MG63 (cell line): ENCODE results near the gene DSC2. TPM values are rescaled to one million over a fixed set of nuclear protein-coding genes. Genes with fewer than 3 reads are reported as not detected.

ENCODE experiments used
- DNase-seq: peaks from one replicate; pipeline ENCODE4 v3.0.0-alpha.2; 2020
- H3K27me3 ChIP-seq: fragments of 250-450 bp; sonication (Bioruptor Pico); 2 replicates; pipeline ENCODE4 v1.5.1; 2020; ENCODE audit warnings: mild to moderate bottlenecking, moderate library complexity
- H3K36me3 ChIP-seq: fragments of 250-450 bp; sonication (Bioruptor Pico); 2 replicates; pipeline ENCODE4 v1.5.1; 2020; ENCODE audit warnings: mild to moderate bottlenecking, moderate library complexity
- H3K4me3 ChIP-seq: fragments of 250-450 bp; sonication (Bioruptor Pico); 2 replicates; pipeline ENCODE4 v1.5.1; 2020; ENCODE audit warnings: mild to moderate bottlenecking, moderate library complexity
- H3K9me3 ChIP-seq: fragments of 250-450 bp; sonication (Bioruptor Pico); 2 replicates; pipeline ENCODE4 v1.5.1; 2020; ENCODE audit warnings: mild to moderate bottlenecking, moderate library complexity
- total RNA-seq: library from RNA; depleted of rRNA; stranded (reverse); fragments of >200 nt; shearing (Covaris generic); gene quantifications from 2 replicates; pipeline ENCODE4 v1.2.3, GENCODE V29; 2014; ENCODE audit warnings: low replicate concordance

DSC2 gene
- total RNA-seq, 1 experiment from 2014 or later: not detected

- Histone ChIP-seq H3K36me3 (no peaks in the 10 kb centered on the region), H3K9me3 (no peaks in the 10 kb centered on the region), H3K27me3 (0 out of 2 replicates have a peak, but pooled peaks cover 2% of the 10 kb centered on the region), H3K4me3 (no peak overlapping the region)
- DNase-seq: no peak
Measured at GRCh38 chr18:31061945-31062344, 40.3 kb downstream of the DSC2 start.

GRCh38 chr18:31058897-31059296 lies 43.3 kb downstream of the DSC2 start:
- Histone ChIP-seq H3K9me3 (no peaks in the 10 kb centered on the region), H3K27me3 (no peaks in the 10 kb centered on the region), H3K4me3 (no peak overlapping the region), H3K36me3 (no peaks in the 10 kb centered on the region)
- no peak for DNase-seq

GRCh38 chr18:31057917-31058316 lies 44.3 kb downstream of the DSC2 start:
- H3K36me3 ChIP-seq: no peaks in the 10 kb centered on the region
- no peak for DNase-seq
- no peaks in the 10 kb centered on the region for H3K27me3 ChIP-seq
- no peaks in the 10 kb centered on the region for H3K9me3 ChIP-seq
- no peak overlapping the region for H3K4me3 ChIP-seq

GRCh38 chr18:31057051-31057450 lies 45.2 kb downstream of the DSC2 start:
- no peak for DNase-seq
- no peaks in the 10 kb centered on the region for H3K36me3 ChIP-seq
- H3K27me3 ChIP-seq: no peaks in the 10 kb centered on the region
- no peaks in the 10 kb centered on the region for H3K9me3 ChIP-seq
- H3K4me3 ChIP-seq: no peak overlapping the region

GRCh38 chr18:31056296-31056695 lies 45.9 kb downstream of the DSC2 start:
- DNase-seq: no peak
- Histone ChIP-seq H3K27me3 (no peaks in the 10 kb centered on the region), H3K36me3 (no peaks in the 10 kb centered on the region), H3K4me3 (no peak overlapping the region), H3K9me3 (no peaks in the 10 kb centered on the region)

GRCh38 chr18:31050635-31051034 lies 51.6 kb downstream of the DSC2 start:
- no peak for DNase-seq
- Histone ChIP-seq H3K27me3 (no peaks in the 10 kb centered on the region), H3K36me3 (no peaks in the 10 kb centered on the region), H3K9me3 (no peaks in the 10 kb centered on the region), H3K4me3 (no peak overlapping the region)

GRCh38 chr18:31049189-31049588 lies 53.0 kb downstream of the DSC2 start:
- H3K27me3 ChIP-seq: no peaks in the 10 kb centered on the region
- DNase-seq: no peak
- H3K4me3 ChIP-seq: no peak overlapping the region

GRCh38 chr18:31048216-31048615 lies 54.0 kb downstream of the DSC2 start:
- H3K4me3 ChIP-seq: no peak overlapping the region
- H3K36me3 ChIP-seq: no peaks in the 10 kb centered on the region
- H3K27me3 ChIP-seq: peaks cover 5% of the 10 kb centered on the region
- DNase-seq: no peak
- no peaks in the 10 kb centered on the region for H3K9me3 ChIP-seq

More at GRCh38 chr18:31049189-31049588, 53.0 kb downstream of the DSC2 start:
- H3K36me3 ChIP-seq: no peaks in the 10 kb centered on the region
- H3K9me3 ChIP-seq: no peaks in the 10 kb centered on the region

- no peak for DNase-seq
Measured at GRCh38 chr18:31046916-31047315, 55.3 kb downstream of the DSC2 start.

GRCh38 chr18:31045599-31045998 lies 56.6 kb downstream of the DSC2 start:
- Histone ChIP-seq H3K27me3 (peaks cover 30% of the 10 kb centered on the region), H3K4me3 (no peak overlapping the region), H3K9me3 (no peaks in the 10 kb centered on the region), H3K36me3 (no peaks in the 10 kb centered on the region)
- DNase-seq: no peak

More at GRCh38 chr18:31046916-31047315, 55.3 kb downstream of the DSC2 start:
- Histone ChIP-seq H3K27me3 (peaks cover 18% of the 10 kb centered on the region), H3K36me3 (no peaks in the 10 kb centered on the region), H3K9me3 (no peaks in the 10 kb centered on the region), H3K4me3 (no peak overlapping the region)

GRCh38 chr18:31044926-31045325 lies 57.3 kb downstream of the DSC2 start:
- peaks cover 36% of the 10 kb centered on the region for H3K27me3 ChIP-seq
- no peak for DNase-seq
- no peak overlapping the region for H3K4me3 ChIP-seq
- no peaks in the 10 kb centered on the region for H3K9me3 ChIP-seq
- H3K36me3 ChIP-seq: no peaks in the 10 kb centered on the region

GRCh38 chr18:31043709-31044108 lies 58.5 kb downstream of the DSC2 start:
- peaks cover 42% of the 10 kb centered on the region for H3K27me3 ChIP-seq
- H3K36me3 ChIP-seq: no peaks in the 10 kb centered on the region
- no peak overlapping the region for H3K4me3 ChIP-seq
- no peak for DNase-seq
- H3K9me3 ChIP-seq: no peaks in the 10 kb centered on the region

GRCh38 chr18:31042406-31043181 lies 59.6 kb downstream of the DSC2 start, which contains the start of gene DSC3:
Gene DSC3, minus strand, starts transcription at chr18:31042742. Its CDS starts 82 bp downstream, at chr18:31042660.
- Histone ChIP-seq H3K4me3 (no peak within 1 kb of the TSS), H3K9me3 (no peaks in the 10 kb centered on the region), H3K36me3 (no peaks in the 10 kb centered on the region), H3K27me3 (peaks cover 45% of the 10 kb centered on the region)
- DNase-seq: no peak

GRCh38 chr18:31042084-31042405 lies 60.2 kb downstream of the DSC2 start:
- Histone ChIP-seq H3K36me3 (no peaks in the 10 kb centered on the region), H3K9me3 (no peaks in the 10 kb centered on the region), H3K4me3 (no peak overlapping the region), H3K27me3 (peaks cover 45% of the 10 kb centered on the region)
- DNase-seq: no peak

- H3K4me3 ChIP-seq: no peak overlapping the region
Measured at GRCh38 chr18:31041271-31042083, 60.7 kb downstream of the DSC2 start.

GRCh38 chr18:31040686-31041270 lies 61.4 kb downstream of the DSC2 start:
- no peak overlapping the region for H3K4me3 ChIP-seq
- H3K27me3 ChIP-seq: peaks cover 45% of the 10 kb centered on the region
- H3K36me3 ChIP-seq: no peaks in the 10 kb centered on the region
- no peak for DNase-seq
- H3K9me3 ChIP-seq: no peaks in the 10 kb centered on the region

More at GRCh38 chr18:31041271-31042083, 60.7 kb downstream of the DSC2 start:
- Histone ChIP-seq H3K36me3 (no peaks in the 10 kb centered on the region), H3K9me3 (no peaks in the 10 kb centered on the region), H3K27me3 (peaks cover 45% of the 10 kb centered on the region)
- no peak for DNase-seq

GRCh38 chr18:31039426-31039825 lies 62.8 kb downstream of the DSC2 start:
- no peaks in the 10 kb centered on the region for H3K36me3 ChIP-seq
- H3K27me3 ChIP-seq: peaks cover 45% of the 10 kb centered on the region
- no peaks in the 10 kb centered on the region for H3K9me3 ChIP-seq
- DNase-seq: no peak
- H3K4me3 ChIP-seq: no peak overlapping the region
